Endothelial cell of umbilical vein (primary cell): Measurements from ENCODE around the gene SPDL1. TPM values are rescaled to one million over a fixed set of nuclear protein-coding genes. Genes with fewer than 3 reads are reported as not detected.

ENCODE experiments used
- BruUV-seq: library from RNA; stranded (reverse); fragments of 400-500 nt; replicated peaks from 2 replicates; lab custom pipeline; 2021; lab: Mats Ljungman, UMichigan
- CTCF ChIA-PET: fragments of 300-600, 350-600 bp; sonication (Branson Sonifier 250); formaldehyde crosslinking; loops from one replicate; lab custom pipeline; 2021; ENCODE audit warnings: antibody characterized with exemption, inconsistent platforms; lab: Charles Lee
- POLR2A ChIA-PET: fragments of 300-600, 350-600 bp; sonication (Branson Sonifier 250); formaldehyde crosslinking; loops from one replicate; lab custom pipeline; 2021; ENCODE audit warnings: antibody characterized with exemption, inconsistent platforms; lab: Charles Lee
- DNase-seq: peaks from one replicate; pipeline ENCODE4 v3.0.0-alpha.2; 2011; ENCODE audit warnings: low read depth, low spot score
- FAIRE-seq: peaks from 2 replicates; lab custom pipeline; 2011; peaks lifted over from hg19 to GRCh38; lab: Jason Lieb, UNC
- H2AFZ ChIP-seq: 2 replicates; pipeline ENCODE4 v1.6.0; 2012; ENCODE audit warnings: low read depth, low read length, control low read depth, inconsistent platforms
- H3K27ac ChIP-seq: 2 replicates; pipeline ENCODE4 v1.5.1; 2011; ENCODE audit warnings: low read depth, mild to moderate bottlenecking, control low read depth, low read length, moderate library complexity; ENCODE audit not compliant: insufficient read depth
- H3K27me3 ChIP-seq, 2 experiments: 2 replicates each; pipeline versions ENCODE4 v1.6.0 to v1.6.1; 2011; ENCODE audit warnings: low read length in 2 of 2, mixed read lengths in 1 of 2; ENCODE audit not compliant: control insufficient read depth in 2 of 2, insufficient read depth in 2 of 2
- H3K36me3 ChIP-seq, 2 experiments: 2 replicates in 1 of 2; 3 replicates in 1 of 2; pipeline ENCODE4 v1.5.1; 2011; ENCODE audit warnings: low read length in 2 of 2, mild to moderate bottlenecking in 1 of 2, moderate library complexity in 1 of 2; ENCODE audit not compliant: control insufficient read depth in 2 of 2, insufficient read depth in 2 of 2; ENCODE audit errors: extremely low read depth in 1 of 2
- H3K4me1 ChIP-seq: 3 replicates; pipeline ENCODE4 v1.5.1; 2011; ENCODE audit warnings: mild to moderate bottlenecking, low read length; ENCODE audit not compliant: control insufficient read depth, insufficient read depth; ENCODE audit errors: extremely low read depth
- H3K4me2 ChIP-seq: 2 replicates; pipeline ENCODE4 v1.6.1; 2011; ENCODE audit warnings: low read length, control low read depth, mixed read lengths; ENCODE audit not compliant: insufficient read depth
- H3K4me3 ChIP-seq, 3 experiments: fragments of 200-600 bp in 1 of 3; sonication (generic), shearing (Covaris generic) in 1 of 3; replicated peaks in 1 of 3; 2 replicates each; pipeline ENCODE4 v1.5.1; 2011 to 2016; ENCODE audit warnings: control low read depth in 3 of 3, low read length in 3 of 3, mild to moderate bottlenecking in 2 of 3, inconsistent platforms in 1 of 3, low read depth in 1 of 3, moderate library complexity in 1 of 3; ENCODE audit not compliant: insufficient read depth in 1 of 3
- H3K79me2 ChIP-seq: 2 replicates; pipeline ENCODE4 v1.6.0; 2012; ENCODE audit warnings: low read length, inconsistent platforms; ENCODE audit not compliant: control insufficient read depth, insufficient read depth
- H3K9ac ChIP-seq: replicated peaks from 2 replicates; pipeline ENCODE3; 2011; ENCODE audit warnings: low read length, control low read depth; ENCODE audit not compliant: insufficient read depth; ENCODE audit errors: extremely low read depth
- H3K9me1 ChIP-seq: replicated peaks from 3 replicates; pipeline ENCODE4 v1.6.0; 2011; ENCODE audit warnings: mild to moderate bottlenecking, low read length; ENCODE audit not compliant: control insufficient read depth, insufficient read depth; ENCODE audit errors: extremely low read depth
- H3K9me3 ChIP-seq: replicated peaks from 2 replicates; pipeline ENCODE4 v1.5.1; 2012; ENCODE audit warnings: low read length, inconsistent platforms; ENCODE audit not compliant: control insufficient read depth, insufficient read depth
- H4K20me1 ChIP-seq: replicated peaks from 2 replicates; pipeline ENCODE3; 2011; ENCODE audit warnings: mild to moderate bottlenecking, low read length; ENCODE audit not compliant: control insufficient read depth, insufficient read depth; ENCODE audit errors: extremely low read depth
- EZH2 ChIP-seq: IDR thresholded peaks from 2 replicates; pipeline ENCODE4 v1.6.1; 2012; ENCODE audit warnings: borderline replicate concordance, low read depth, mild to moderate bottlenecking, moderate library complexity, low read length, inconsistent platforms; ENCODE audit not compliant: severe bottlenecking
- FOS ChIP-seq: IDR thresholded peaks from 2 replicates; pipeline ENCODE4 v1.6.1; 2011; ENCODE audit warnings: mild to moderate bottlenecking, low read length, moderate library complexity, borderline replicate concordance; ENCODE audit not compliant: insufficient read depth
- GATA2 ChIP-seq: IDR thresholded peaks from 2 replicates; pipeline ENCODE4 v1.7.0; 2011; ENCODE audit warnings: low read depth, mild to moderate bottlenecking, moderate library complexity, mixed read lengths, low read length; ENCODE audit not compliant: insufficient read length, insufficient read depth
- JUN ChIP-seq: IDR thresholded peaks from 2 replicates; pipeline ENCODE4 v1.6.1; 2011; ENCODE audit warnings: borderline replicate concordance, low read depth; ENCODE audit not compliant: insufficient read length, insufficient read depth
- MYC ChIP-seq: IDR thresholded peaks from one replicate; pipeline ENCODE4 v1.6.1; 2011; ENCODE audit warnings: mild to moderate bottlenecking, low read depth, low read length
- POLR2A ChIP-seq: IDR thresholded peaks from 2 replicates; pipeline ENCODE4 v1.6.1; 2012; ENCODE audit warnings: low read depth, mild to moderate bottlenecking, control low read depth, low read length
- POLR2AphosphoS5 ChIP-seq: IDR thresholded peaks from 2 replicates; pipeline ENCODE4 v1.6.1; 2012; ENCODE audit warnings: low read depth, mild to moderate bottlenecking, control low read depth, low read length, moderate library complexity; ENCODE audit not compliant: insufficient read depth
- dilution Hi-C: fragments of 300-500 bp; cut with MboI; formaldehyde crosslinking; loops from one replicate; pipeline ENCODE4 v1.15.0; 2019; ENCODE audit warnings: low sequenced_read_pairs; ENCODE audit not compliant: extremely low pct_ligation_motif_present
- intact Hi-C: fragments of 100-400 bp; cut with micrococcal nuclease; formaldehyde crosslinking; loops from one replicate; pipeline ENCODE4 v1.10.0; 2022
- polyA plus RNA-seq, 4 experiments: library from polyadenylated mRNA; depleted of rRNA in 3 of 4; stranded (reverse) in 3 of 4; unstranded in 1 of 4; fragments of >200 nt; gene quantifications; 2 replicates each; pipeline versions ENCODE4 v1.2.1 to v1.2.3, GENCODE V29; 2011 to 2012; ENCODE audit warnings: missing spikeins in 1 of 4
- total RNA-seq: library from RNA; stranded (reverse); gene quantifications from 2 replicates; pipeline ENCODE4 v1.2.3, GENCODE V29; 2021
- TF ChIP-seq, protein P1 (sequence below), 2 donors: IDR thresholded peaks; 1 replicate in 1 of 2; 2 replicates in 1 of 2; pipeline ENCODE4 v1.5.1; 2011; ENCODE audit warnings: low read length in 2 of 2, mild to moderate bottlenecking in 2 of 2, moderate library complexity in 2 of 2, control low read depth in 1 of 2, inconsistent platforms in 1 of 2, low read depth in 1 of 2; ENCODE audit not compliant: insufficient read depth in 1 of 2; ENCODE audit errors: extremely low read depth in 1 of 2
- TF ChIP-seq, protein P2 (sequence below): IDR thresholded peaks from 2 replicates; pipeline ENCODE4 v1.6.1; 2011; ENCODE audit not compliant: insufficient read depth, insufficient read length

SPDL1 gene
- total and polyA plus RNA-seq, 2 donors (not counting 3 experiments of a cell fraction or from before 2014, with no cell fraction given): 19.7 to 51.8 TPM

GRCh38 chr5:169554251-169554650 is 29.3 kb upstream of the SPDL1 start:
- intact Hi-C loops (no loop called here), dilution Hi-C loops (no loop called here)
- DNase-seq (no peak), FAIRE-seq (no peak)
- no TSS peak for BruUV-seq
- no peak for TF ChIP-seq POLR2AphosphoS5
- TF ChIP-seq POLR2A: no peak
- TF ChIP-seq, protein P1, sequence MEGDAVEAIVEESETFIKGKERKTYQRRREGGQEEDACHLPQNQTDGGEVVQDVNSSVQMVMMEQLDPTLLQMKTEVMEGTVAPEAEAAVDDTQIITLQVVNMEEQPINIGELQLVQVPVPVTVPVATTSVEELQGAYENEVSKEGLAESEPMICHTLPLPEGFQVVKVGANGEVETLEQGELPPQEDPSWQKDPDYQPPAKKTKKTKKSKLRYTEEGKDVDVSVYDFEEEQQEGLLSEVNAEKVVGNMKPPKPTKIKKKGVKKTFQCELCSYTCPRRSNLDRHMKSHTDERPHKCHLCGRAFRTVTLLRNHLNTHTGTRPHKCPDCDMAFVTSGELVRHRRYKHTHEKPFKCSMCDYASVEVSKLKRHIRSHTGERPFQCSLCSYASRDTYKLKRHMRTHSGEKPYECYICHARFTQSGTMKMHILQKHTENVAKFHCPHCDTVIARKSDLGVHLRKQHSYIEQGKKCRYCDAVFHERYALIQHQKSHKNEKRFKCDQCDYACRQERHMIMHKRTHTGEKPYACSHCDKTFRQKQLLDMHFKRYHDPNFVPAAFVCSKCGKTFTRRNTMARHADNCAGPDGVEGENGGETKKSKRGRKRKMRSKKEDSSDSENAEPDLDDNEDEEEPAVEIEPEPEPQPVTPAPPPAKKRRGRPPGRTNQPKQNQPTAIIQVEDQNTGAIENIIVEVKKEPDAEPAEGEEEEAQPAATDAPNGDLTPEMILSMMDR (IDR thresholded peaks at IDR 0.05; ENCODE audit: extremely low read depth in 1 of 2, insufficient read depth in 1 of 2, low read depth in 1 of 2, low read length in 2 of 2): no peak
- TF ChIP-seq, protein P2, sequence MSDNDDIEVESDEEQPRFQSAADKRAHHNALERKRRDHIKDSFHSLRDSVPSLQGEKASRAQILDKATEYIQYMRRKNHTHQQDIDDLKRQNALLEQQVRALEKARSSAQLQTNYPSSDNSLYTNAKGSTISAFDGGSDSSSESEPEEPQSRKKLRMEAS: no peak
- TF ChIP-seq EZH2: no peak
- TF ChIP-seq JUN: no peak
- TF ChIP-seq MYC: no peak
- no peak for TF ChIP-seq FOS
- TF ChIP-seq GATA2: no peak
- ChIA-PET POLR2A (no interaction called here), CTCF (no interaction called here)
- Histone ChIP-seq H3K4me1 (no peaks in the 10 kb centered on the region), H3K9me3 (no peaks in the 10 kb centered on the region), H3K9ac (no peak overlapping the region), H3K4me3 (no peak overlapping the region), H3K27me3 (peaks cover 2 to 11% of the 10 kb centered on the region in 2 experiments), H3K9me1 (no peaks in the 10 kb centered on the region), H3K4me2 (no peak overlapping the region), H3K36me3 (no peaks in the 10 kb centered on the region), H3K79me2 (no peaks in the 10 kb centered on the region), H4K20me1 (no peaks in the 10 kb centered on the region), H3K27ac (no peak overlapping the region), H2AFZ (no peak overlapping the region)
